Tracheal epithelial cell (primary cell): ENCODE measurements around the gene OR2C3. TPM values are rescaled to one million over a fixed set of nuclear protein-coding genes. Genes with fewer than 3 reads are reported as not detected.

Experiments used
- total RNA-seq: library from RNA; depleted of rRNA; stranded (reverse); fragments of >200 nt; gene quantifications from 2 replicates; pipeline ENCODE4 v1.2.1, GENCODE V29; 2014

OR2C3 gene
- total RNA-seq, result not detected in 2 replicates

DNA sequence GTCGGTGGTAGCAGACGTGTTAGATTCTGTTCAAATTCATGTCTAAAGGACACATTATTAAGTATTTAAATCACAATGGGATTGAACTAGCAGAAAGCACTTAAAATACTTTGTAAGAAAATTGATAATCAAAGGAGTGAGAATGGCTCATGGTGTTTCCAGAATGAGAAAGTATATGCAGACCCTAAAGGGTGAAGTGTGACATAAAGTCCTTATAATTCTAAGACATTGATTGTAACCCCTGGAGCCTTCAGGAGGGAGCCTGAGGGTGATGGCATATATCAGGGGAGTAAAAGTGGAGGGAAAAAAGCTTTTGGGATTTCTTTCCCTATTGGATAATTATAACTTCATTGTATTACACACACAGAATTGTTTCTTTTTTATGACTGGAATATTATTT, at the start of gene OR2C3:
TSS of gene OR2C3 (minus strand) at position 101 of the 400 bp plus-strand sequence. CDS start 3,929 bp downstream, outside the sequence.

DNA sequence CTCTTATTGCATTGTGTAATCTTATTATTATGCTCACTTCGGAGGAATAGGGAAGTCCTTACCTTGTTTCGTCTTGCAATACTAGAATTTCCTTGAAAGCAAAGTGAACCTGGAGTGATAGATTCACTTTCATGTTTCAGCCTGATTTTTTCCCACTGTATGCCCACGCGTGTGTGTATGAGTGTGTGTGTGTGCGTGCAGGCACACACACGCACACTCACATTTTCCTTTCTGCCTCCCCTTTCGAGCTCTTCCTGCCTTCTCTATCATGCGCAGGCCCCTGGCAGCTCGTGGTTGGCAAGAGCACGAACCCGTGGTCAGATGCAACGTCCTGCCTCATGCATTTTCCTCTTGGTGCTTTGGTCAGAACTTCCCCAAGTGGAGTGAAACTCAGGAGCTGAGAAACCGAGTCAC, 12.5 kb upstream of the OR2C3 start, which contains the start of gene GCSAML:
TSS of gene GCSAML (plus strand) at position 366 of the 414 bp plus-strand sequence. CDS start 58 bp downstream, outside the sequence.

Other genes with a start within 250 kb of the OR2C3 start
- gene ZNF496, start 204.6 kb downstream of the OR2C3 start, total RNA-seq, result 15.9 and 22.8 TPM in 2 replicates
- 3.4 TPM in 1 of 2 replicates, not detected in the other for gene NLRP3, start 120.3 kb downstream of the OR2C3 start, total RNA-seq
- not detected in 2 replicates for gene OR2B11, start 78.3 kb downstream of the OR2C3 start, total RNA-seq
- not detected in 2 replicates for gene GCSAML, start 12.7 kb upstream of the OR2C3 start, total RNA-seq
- gene OR2G2, start 51.9 kb upstream of the OR2C3 start, total RNA-seq, result not detected in 2 replicates
- gene OR2G3, start 69.1 kb upstream of the OR2C3 start, total RNA-seq, result not detected in 2 replicates
- gene OR13G1, start 143.3 kb upstream of the OR2C3 start, total RNA-seq, result not detected in 2 replicates
- not detected in 2 replicates for gene OR6F1, start 180.2 kb upstream of the OR2C3 start, total RNA-seq
- not detected in 2 replicates for gene OR14K1, start 202.2 kb upstream of the OR2C3 start, total RNA-seq
- not detected in 2 replicates for gene OR14A2, start 211.7 kb upstream of the OR2C3 start, total RNA-seq
- gene OR1C1, start 224.1 kb upstream of the OR2C3 start, total RNA-seq, result not detected in 2 replicates